Endothelial cell of umbilical vein (primary cell): ENCODE measurements around the gene ZNF511.

ENCODE experiments used
- POLR2A ChIP-seq: IDR thresholded peaks from 2 replicates; pipeline ENCODE4 v1.6.1; 2012; ENCODE audit warnings: low read depth, mild to moderate bottlenecking, control low read depth, low read length
- TF ChIP-seq, protein P1 (sequence below), 2 donors: IDR thresholded peaks; 1 replicate in 1 of 2; 2 replicates in 1 of 2; pipeline ENCODE4 v1.5.1; 2011; ENCODE audit warnings: low read length in 2 of 2, mild to moderate bottlenecking in 2 of 2, moderate library complexity in 2 of 2, control low read depth in 1 of 2, inconsistent platforms in 1 of 2, low read depth in 1 of 2; ENCODE audit not compliant: insufficient read depth in 1 of 2; ENCODE audit errors: extremely low read depth in 1 of 2

GRCh38 chr10:133356549-133357284, 48.0 kb downstream of the ZNF511 start:
- TF ChIP-seq POLR2A: no peak
- TF ChIP-seq, protein P1, sequence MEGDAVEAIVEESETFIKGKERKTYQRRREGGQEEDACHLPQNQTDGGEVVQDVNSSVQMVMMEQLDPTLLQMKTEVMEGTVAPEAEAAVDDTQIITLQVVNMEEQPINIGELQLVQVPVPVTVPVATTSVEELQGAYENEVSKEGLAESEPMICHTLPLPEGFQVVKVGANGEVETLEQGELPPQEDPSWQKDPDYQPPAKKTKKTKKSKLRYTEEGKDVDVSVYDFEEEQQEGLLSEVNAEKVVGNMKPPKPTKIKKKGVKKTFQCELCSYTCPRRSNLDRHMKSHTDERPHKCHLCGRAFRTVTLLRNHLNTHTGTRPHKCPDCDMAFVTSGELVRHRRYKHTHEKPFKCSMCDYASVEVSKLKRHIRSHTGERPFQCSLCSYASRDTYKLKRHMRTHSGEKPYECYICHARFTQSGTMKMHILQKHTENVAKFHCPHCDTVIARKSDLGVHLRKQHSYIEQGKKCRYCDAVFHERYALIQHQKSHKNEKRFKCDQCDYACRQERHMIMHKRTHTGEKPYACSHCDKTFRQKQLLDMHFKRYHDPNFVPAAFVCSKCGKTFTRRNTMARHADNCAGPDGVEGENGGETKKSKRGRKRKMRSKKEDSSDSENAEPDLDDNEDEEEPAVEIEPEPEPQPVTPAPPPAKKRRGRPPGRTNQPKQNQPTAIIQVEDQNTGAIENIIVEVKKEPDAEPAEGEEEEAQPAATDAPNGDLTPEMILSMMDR (IDR thresholded peaks at IDR 0.05; ENCODE audit: extremely low read depth in 1 of 2, insufficient read depth in 1 of 2, low read depth in 1 of 2, low read length in 2 of 2): no peak
